Peyer's patch (tissue), 4 donors: ENCODE measurements around the gene ASCL4. TPM values are rescaled to one million over a fixed set of nuclear protein-coding genes. Genes with fewer than 3 reads are reported as not detected.

ENCODE experiments used
- DNase-seq, 3 donors: peaks; one replicate each; pipeline ENCODE4 v3.0.0-alpha.2; 2017 to 2019
- H3K27ac ChIP-seq, 4 donors: fragments of 200-600 bp; sonication (generic); one replicate each; pipeline ENCODE4 v1.5.1; 2016 to 2019
- H3K27me3 ChIP-seq, 2 donors: fragments of 200-600 bp; sonication (generic); one replicate each; pipeline ENCODE4 v1.5.1; 2019
- H3K36me3 ChIP-seq, 3 donors: fragments of 200-600 bp; sonication (generic); one replicate each; pipeline ENCODE4 v1.5.1; 2016 to 2019
- H3K4me1 ChIP-seq, 4 donors: fragments of 200-600 bp; sonication (generic); one replicate each; pipeline ENCODE4 v1.5.1; 2016 to 2019
- H3K4me3 ChIP-seq, 4 donors: fragments of 200-600 bp; sonication (generic); 1 replicate in 3 of 4; 2 replicates in 1 of 4; pipeline ENCODE4 v1.5.1; 2016 to 2019; ENCODE audit warnings: mild to moderate bottlenecking in 1 of 4
- H3K9me3 ChIP-seq, 4 donors: fragments of 200-600 bp; sonication (generic); one replicate each; pipeline ENCODE4 v1.5.1; 2016 to 2019; ENCODE audit warnings: mild to moderate bottlenecking in 1 of 4
- CTCF ChIP-seq, 6 experiments: fragments of 450-650 bp in 4 of 6; fragments of 200-600 bp in 2 of 6; sonication (generic) in 1 of 6; IDR thresholded peaks; one replicate each; pipeline ENCODE4 v1.5.1; 2017 to 2019; ENCODE audit warnings: antibody characterized with exemption in 6 of 6, mild to moderate bottlenecking in 3 of 6, moderate library complexity in 1 of 6
- POLR2A ChIP-seq, 2 donors: fragments of 450-650 bp; IDR thresholded peaks; one replicate each; pipeline ENCODE4 v1.5.1; 2017; ENCODE audit warnings: antibody characterized with exemption in 2 of 2, mild to moderate bottlenecking in 2 of 2, moderate library complexity in 2 of 2
- total RNA-seq, 4 donors: library from RNA; depleted of rRNA; stranded (reverse); fragments of >200 nt; gene quantifications; one replicate each; pipeline ENCODE4 v1.1.0, GENCODE V29; 2016

ASCL4 gene
- total RNA-seq, 4 donors from 2014 or later = not detected

GRCh38 chr12:107801150-107801549 lies 26.6 kb downstream of the ASCL4 start:
- TF ChIP-seq POLR2A (IDR thresholded peaks at IDR 0.05) (no peak), CTCF (IDR thresholded peaks at IDR 0.05) (no peak)
- H3K36me3 ChIP-seq = no peaks in the 10 kb centered on the region
- H3K27me3 ChIP-seq = no peaks in the 10 kb centered on the region
- H3K4me1 ChIP-seq = no peaks in the 10 kb centered on the region
- DNase-seq = no peak
- no peaks in the 10 kb centered on the region for H3K9me3 ChIP-seq
- H3K27ac ChIP-seq = no peak overlapping the region
- H3K4me3 ChIP-seq = no peak overlapping the region

- TF ChIP-seq CTCF (IDR thresholded peaks at IDR 0.05) (no peak), POLR2A (IDR thresholded peaks at IDR 0.05) (no peak)
- Histone ChIP-seq H3K27ac (no peak overlapping the region), H3K27me3 (no peaks in the 10 kb centered on the region), H3K36me3 (no peaks in the 10 kb centered on the region), H3K4me3 (no peak overlapping the region), H3K4me1 (no peaks in the 10 kb centered on the region), H3K9me3 (no peaks in the 10 kb centered on the region)
- DNase-seq = no peak
Measured at GRCh38 chr12:107803092-107803491, 28.6 kb downstream of the ASCL4 start.

GRCh38 chr12:107805488-107806180 lies 31.1 kb downstream of the ASCL4 start:
- H3K36me3 ChIP-seq = no peaks in the 10 kb centered on the region
- no peak overlapping the region for H3K4me3 ChIP-seq
- H3K4me1 ChIP-seq = no peaks in the 10 kb centered on the region
- H3K27me3 ChIP-seq = no peaks in the 10 kb centered on the region
- no peak overlapping the region for H3K27ac ChIP-seq
- H3K9me3 ChIP-seq = no peaks in the 10 kb centered on the region
- TF ChIP-seq POLR2A (IDR thresholded peaks at IDR 0.05) = no peak
- no peak for TF ChIP-seq CTCF (IDR thresholded peaks at IDR 0.05)
- DNase-seq = no peak

GRCh38 chr12:107807471-107808150 lies 33.1 kb downstream of the ASCL4 start:
- DNase-seq = no peak
- Histone ChIP-seq H3K4me1 (no peaks in the 10 kb centered on the region), H3K27me3 (no peaks in the 10 kb centered on the region), H3K4me3 (no peak overlapping the region), H3K36me3 (no peaks in the 10 kb centered on the region), H3K9me3 (no peaks in the 10 kb centered on the region), H3K27ac (no peak overlapping the region)
- TF ChIP-seq CTCF (IDR thresholded peaks at IDR 0.05) (no peak), POLR2A (IDR thresholded peaks at IDR 0.05) (no peak)

GRCh38 chr12:107817250-107817649 lies 42.7 kb downstream of the ASCL4 start:
- no peak for DNase-seq
- H3K27ac ChIP-seq = no peak overlapping the region
- no peaks in the 10 kb centered on the region for H3K27me3 ChIP-seq
- peaks cover 0 to 9% (median 4%) of the 10 kb centered on the region in 4 donors for H3K9me3 ChIP-seq
- no peaks in the 10 kb centered on the region for H3K36me3 ChIP-seq
- TF ChIP-seq CTCF (IDR thresholded peaks at IDR 0.05) (no peak), POLR2A (IDR thresholded peaks at IDR 0.05) (no peak)
- H3K4me3 ChIP-seq = no peak overlapping the region
- no peaks in the 10 kb centered on the region for H3K4me1 ChIP-seq
